ENCODE data around the gene KHNYN. TPM values are rescaled to one million over a fixed set of nuclear protein-coding genes. Genes with fewer than 3 reads are reported as not detected.

Gene KHNYN
- polyA plus RNA-seq, 1 donor from 2014 or later = 0.53 TPM

GRCh38 chr14:24434676-24435075 lies 4.9 kb downstream of the KHNYN start:
- Histone ChIP-seq H4K20me1 (ENCODE audit: insufficient read depth) (no peaks in the 10 kb centered on the region), H2AFZ (ENCODE audit: low read depth, low read length) (no peak overlapping the region), H3K27me3 (ENCODE audit: insufficient read depth, low read depth, low read length) (peaks cover 2% of the 10 kb centered on the region), H3K27ac (ENCODE audit: low read length) (no peak overlapping the region), H3K9me2 (ENCODE audit: insufficient read depth, low read length) (no peaks in the 10 kb centered on the region), H3K4me2 (ENCODE audit: low read length) (no peak overlapping the region), H3F3A (ENCODE audit: insufficient read depth, low read length, poor library complexity, severe bottlenecking) (no peaks in the 10 kb centered on the region), H3K36me3 (ENCODE audit: insufficient read depth, low read length) (peaks cover 5% of the 10 kb centered on the region), H3K9me3 (ENCODE audit: low read length) (no peaks in the 10 kb centered on the region), H3K9ac (ENCODE audit: low read length) (no peak overlapping the region), H3K79me2 (replicated peaks; ENCODE audit: insufficient read depth, low read length) (no peaks in the 10 kb centered on the region), H3K4me3 (ENCODE audit: low read length) (no peak overlapping the region)
- TF ChIP-seq MXI1 (conservative IDR thresholded peaks at IDR 0.05; ENCODE audit: poor library complexity, severe bottlenecking) (no peak), SMC3 (conservative IDR thresholded peaks at IDR 0.05; ENCODE audit: poor library complexity) (no peak), EZH2 (IDR thresholded peaks at IDR 0.05; ENCODE audit: borderline replicate concordance, insufficient read depth, low read length, poor library complexity, severe bottlenecking) (no peak), REST (IDR thresholded peaks at IDR 0.05; ENCODE audit: borderline replicate concordance) (no peak), POLR2AphosphoS5 (IDR thresholded peaks at IDR 0.05) (no peak), RAD21 (conservative IDR thresholded peaks at IDR 0.05) (no peak), TAF1 (IDR thresholded peaks at IDR 0.05; ENCODE audit: low read depth) (no peak)
- TF ChIP-seq, protein P1, sequence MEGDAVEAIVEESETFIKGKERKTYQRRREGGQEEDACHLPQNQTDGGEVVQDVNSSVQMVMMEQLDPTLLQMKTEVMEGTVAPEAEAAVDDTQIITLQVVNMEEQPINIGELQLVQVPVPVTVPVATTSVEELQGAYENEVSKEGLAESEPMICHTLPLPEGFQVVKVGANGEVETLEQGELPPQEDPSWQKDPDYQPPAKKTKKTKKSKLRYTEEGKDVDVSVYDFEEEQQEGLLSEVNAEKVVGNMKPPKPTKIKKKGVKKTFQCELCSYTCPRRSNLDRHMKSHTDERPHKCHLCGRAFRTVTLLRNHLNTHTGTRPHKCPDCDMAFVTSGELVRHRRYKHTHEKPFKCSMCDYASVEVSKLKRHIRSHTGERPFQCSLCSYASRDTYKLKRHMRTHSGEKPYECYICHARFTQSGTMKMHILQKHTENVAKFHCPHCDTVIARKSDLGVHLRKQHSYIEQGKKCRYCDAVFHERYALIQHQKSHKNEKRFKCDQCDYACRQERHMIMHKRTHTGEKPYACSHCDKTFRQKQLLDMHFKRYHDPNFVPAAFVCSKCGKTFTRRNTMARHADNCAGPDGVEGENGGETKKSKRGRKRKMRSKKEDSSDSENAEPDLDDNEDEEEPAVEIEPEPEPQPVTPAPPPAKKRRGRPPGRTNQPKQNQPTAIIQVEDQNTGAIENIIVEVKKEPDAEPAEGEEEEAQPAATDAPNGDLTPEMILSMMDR (IDR thresholded peaks at IDR 0.05; ENCODE audit: poor library complexity, severe bottlenecking) = no peak

DNA sequence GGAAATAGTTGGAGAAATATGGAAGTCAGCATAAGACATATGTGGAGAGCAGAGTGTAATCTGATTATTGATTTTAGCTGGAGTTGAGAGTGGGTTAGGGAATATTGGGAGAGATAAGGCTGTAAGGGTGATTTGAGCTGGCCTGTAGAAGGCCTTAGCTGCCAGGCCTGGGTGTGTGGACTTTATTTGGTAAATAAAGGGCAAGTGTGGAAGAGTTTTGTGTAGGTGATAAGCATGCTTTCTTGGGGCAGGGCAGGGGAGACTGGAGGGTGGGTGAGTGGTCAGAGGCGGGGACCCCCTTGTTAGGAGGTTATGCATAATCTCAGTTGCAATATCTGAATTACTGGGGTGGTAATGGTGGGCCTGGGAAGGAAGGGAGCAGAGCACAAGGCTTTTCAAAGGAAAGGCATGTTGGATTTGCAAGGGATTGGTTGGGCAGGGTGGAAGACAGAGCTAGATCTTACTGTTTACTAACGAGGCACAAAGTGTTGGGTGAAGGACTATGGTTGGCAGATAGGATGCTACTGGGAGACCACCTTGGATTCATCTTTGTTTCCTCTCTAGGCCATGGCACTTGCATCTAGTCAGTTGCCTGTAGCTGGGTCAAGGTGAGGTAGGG lies 5.5 kb downstream of the KHNYN start:
- H3K36me3 ChIP-seq (ENCODE audit: insufficient read depth, low read length) = peaks cover 5% of the 10 kb centered on the region
- no peaks in the 10 kb centered on the region for H3K9me2 ChIP-seq (ENCODE audit: insufficient read depth, low read length)
- H3K4me2 ChIP-seq (ENCODE audit: low read length) = no peak overlapping the region
- no peaks in the 10 kb centered on the region for H3K79me2 ChIP-seq (replicated peaks; ENCODE audit: insufficient read depth, low read length)
- H2AFZ ChIP-seq (ENCODE audit: low read depth, low read length) = no peak overlapping the region
- no peak overlapping the region for H3K9ac ChIP-seq (ENCODE audit: low read length)
- H3K27me3 ChIP-seq (ENCODE audit: insufficient read depth, low read depth, low read length) = no peaks in the 10 kb centered on the region
- no peak overlapping the region for H3K4me3 ChIP-seq (ENCODE audit: low read length)
- H3F3A ChIP-seq (ENCODE audit: insufficient read depth, low read length, poor library complexity, severe bottlenecking) = no peaks in the 10 kb centered on the region
- no peak overlapping the region for H3K27ac ChIP-seq (ENCODE audit: low read length)
- H3K9me3 ChIP-seq (ENCODE audit: low read length) = no peaks in the 10 kb centered on the region
- TF ChIP-seq, protein P1 (IDR thresholded peaks at IDR 0.05; ENCODE audit: poor library complexity, severe bottlenecking) = no peak
- TF ChIP-seq EZH2 (IDR thresholded peaks at IDR 0.05; ENCODE audit: borderline replicate concordance, insufficient read depth, low read length, poor library complexity, severe bottlenecking) (no peak), EP300 (conservative IDR thresholded peaks at IDR 0.05; ENCODE audit: poor library complexity, severe bottlenecking) (no peak), MXI1 (conservative IDR thresholded peaks at IDR 0.05; ENCODE audit: poor library complexity, severe bottlenecking) (no peak), SMC3 (conservative IDR thresholded peaks at IDR 0.05; ENCODE audit: poor library complexity) (no peak), TAF1 (IDR thresholded peaks at IDR 0.05; ENCODE audit: low read depth) (no peak), POLR2AphosphoS5 (IDR thresholded peaks at IDR 0.05) (no peak), RAD21 (conservative IDR thresholded peaks at IDR 0.05) (no peak), REST (IDR thresholded peaks at IDR 0.05; ENCODE audit: borderline replicate concordance) (no peak)
- H4K20me1 ChIP-seq (ENCODE audit: insufficient read depth) = no peaks in the 10 kb centered on the region

Measured in neural cell (in vitro differentiated cells).